Gastrocnemius medialis (tissue), 4 donors: ENCODE measurements around the gene FRMPD4.

Source experiments
- POLR2A ChIP-seq, 2 donors: fragments of 450-650 bp; IDR thresholded peaks; one replicate each; pipeline ENCODE4 v1.6.1; 2017; ENCODE audit warnings: antibody characterized with exemption in 2 of 2, mild to moderate bottlenecking in 2 of 2, moderate library complexity in 2 of 2
- TF ChIP-seq, protein P1 (sequence below), 5 experiments: fragments of 450-650 bp in 3 of 5; fragments of 200-600 bp in 2 of 5; sonication (generic) in 2 of 5; IDR thresholded peaks in 4 of 5; conservative IDR thresholded peaks in 1 of 5; 1 replicate in 4 of 5; 2 replicates in 1 of 5; pipeline ENCODE4 v1.5.1; 2016 to 2019; ENCODE audit warnings: antibody characterized with exemption in 5 of 5, mild to moderate bottlenecking in 3 of 5, moderate library complexity in 3 of 5

DNA sequence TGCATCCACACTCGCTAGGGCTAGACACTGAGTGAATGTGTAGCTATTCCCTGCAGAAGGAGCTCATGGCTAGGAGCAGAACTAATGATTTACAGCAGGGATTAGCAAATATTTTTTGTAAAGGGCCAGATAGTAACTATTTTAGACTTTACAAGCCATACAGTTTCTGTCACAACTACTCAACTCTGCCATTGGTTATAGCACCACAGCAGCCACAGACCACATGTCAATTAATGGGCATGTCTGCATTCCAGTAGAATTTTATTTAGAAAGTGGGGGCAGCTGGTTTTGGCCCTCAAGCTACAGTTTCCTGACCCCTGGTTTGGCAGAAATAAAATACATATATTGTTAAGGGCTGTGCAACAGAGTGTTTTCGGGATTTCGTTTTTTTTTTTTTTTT, 192.6 kb downstream of the FRMPD4 start:
- TF ChIP-seq, protein P1, sequence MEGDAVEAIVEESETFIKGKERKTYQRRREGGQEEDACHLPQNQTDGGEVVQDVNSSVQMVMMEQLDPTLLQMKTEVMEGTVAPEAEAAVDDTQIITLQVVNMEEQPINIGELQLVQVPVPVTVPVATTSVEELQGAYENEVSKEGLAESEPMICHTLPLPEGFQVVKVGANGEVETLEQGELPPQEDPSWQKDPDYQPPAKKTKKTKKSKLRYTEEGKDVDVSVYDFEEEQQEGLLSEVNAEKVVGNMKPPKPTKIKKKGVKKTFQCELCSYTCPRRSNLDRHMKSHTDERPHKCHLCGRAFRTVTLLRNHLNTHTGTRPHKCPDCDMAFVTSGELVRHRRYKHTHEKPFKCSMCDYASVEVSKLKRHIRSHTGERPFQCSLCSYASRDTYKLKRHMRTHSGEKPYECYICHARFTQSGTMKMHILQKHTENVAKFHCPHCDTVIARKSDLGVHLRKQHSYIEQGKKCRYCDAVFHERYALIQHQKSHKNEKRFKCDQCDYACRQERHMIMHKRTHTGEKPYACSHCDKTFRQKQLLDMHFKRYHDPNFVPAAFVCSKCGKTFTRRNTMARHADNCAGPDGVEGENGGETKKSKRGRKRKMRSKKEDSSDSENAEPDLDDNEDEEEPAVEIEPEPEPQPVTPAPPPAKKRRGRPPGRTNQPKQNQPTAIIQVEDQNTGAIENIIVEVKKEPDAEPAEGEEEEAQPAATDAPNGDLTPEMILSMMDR (IDR thresholded peaks at IDR 0.05 in 4 of 5, conservative IDR thresholded peaks at IDR 0.05 in 1 of 5), result no peak
- no peak for TF ChIP-seq POLR2A (IDR thresholded peaks at IDR 0.05)
